Activated naive CD8-positive, alpha-beta T cell treated with anti-CD3 and anti-CD28 coated beads, Interleukin-2, amount 10 ng/mL, durations not matched to agents 7 days and 5 days (primary cell): Measurements from ENCODE around the gene ATXN1. TPM values are rescaled to one million over a fixed set of nuclear protein-coding genes. Genes with fewer than 3 reads are reported as not detected.

ENCODE experiments used
- ATAC-seq: fragments of 150-1000 bp; cut with Tn5 transposase; one replicate; pipeline ENCODE4 v1.10.0; 2021; ENCODE audit warnings: low read depth, moderate library complexity
- POLR2A ChIA-PET: fragments of 350-600 bp; sonication (Branson Sonifier 250); formaldehyde crosslinking; loops from one replicate; lab custom pipeline; 2021; ENCODE audit warnings: antibody characterized with exemption; lab: Charles Lee
- DNase-seq: peaks from one replicate; pipeline ENCODE4 v3.0.0; 2021
- H3K27ac Mint-ChIP-seq: one replicate; pipeline ENCODE4 v1.8.0; 2022; ENCODE audit warnings: mild to moderate bottlenecking, mixed read lengths
- H3K27me3 Mint-ChIP-seq: one replicate; pipeline ENCODE4 v1.8.0; 2022; ENCODE audit warnings: mild to moderate bottlenecking, moderate library complexity, mixed read lengths
- H3K36me3 Mint-ChIP-seq: one replicate; pipeline ENCODE4 v1.8.0; 2021; ENCODE audit warnings: mild to moderate bottlenecking, mixed read lengths
- H3K4me1 Mint-ChIP-seq: one replicate; pipeline ENCODE4 v1.8.0; 2021; ENCODE audit warnings: mixed read lengths
- H3K4me3 Mint-ChIP-seq: one replicate; pipeline ENCODE4 v1.8.0; 2022; ENCODE audit warnings: mild to moderate bottlenecking, moderate library complexity, mixed read lengths
- H3K9me3 Mint-ChIP-seq: one replicate; pipeline ENCODE4 v1.8.0; 2021; ENCODE audit warnings: mixed read lengths
- total RNA-seq, 2 experiments: library from RNA; stranded (reverse); gene quantifications; one replicate each; pipeline ENCODE4 v1.2.3, GENCODE V29; 2021

ATXN1 gene
- total RNA-seq, 2 experiments from 2014 or later = 63.6 to 67.2 TPM

DNA sequence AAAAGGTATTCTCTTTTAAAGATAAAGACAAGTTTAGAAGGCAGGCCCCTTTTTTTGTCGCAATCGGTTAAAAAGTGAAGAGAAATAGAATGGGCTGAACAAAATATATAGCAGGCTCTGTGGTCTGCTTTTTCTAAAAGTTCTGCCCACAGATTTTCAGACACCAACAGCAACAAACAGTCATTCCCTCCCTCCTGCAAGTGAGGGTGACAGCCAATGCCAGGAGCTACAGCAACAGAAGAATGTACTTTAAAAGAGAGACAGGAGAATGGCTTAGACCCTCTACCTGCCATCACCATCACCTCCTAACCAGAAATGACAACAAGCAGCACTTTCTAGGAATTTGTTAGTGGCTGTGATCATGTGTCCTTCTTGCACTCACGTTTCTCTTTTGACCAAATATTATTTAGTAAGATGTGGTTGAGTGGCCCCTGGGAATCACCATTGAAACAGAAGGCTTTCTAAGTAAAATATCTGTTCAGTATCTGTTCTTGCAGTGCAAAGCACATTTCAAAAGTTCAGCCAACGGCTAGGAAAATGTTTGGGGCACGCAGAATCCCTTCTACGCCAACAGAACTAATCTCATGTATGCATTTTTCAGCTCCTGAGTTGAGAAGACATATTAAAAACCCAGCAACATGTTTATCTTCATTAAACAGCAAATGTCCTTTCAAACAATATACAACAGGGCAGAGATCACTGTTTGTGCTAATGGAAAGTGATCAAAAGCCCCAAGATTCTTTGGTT is 248.5 kb downstream of the ATXN1 start:
- no peak overlapping the region for H3K27ac Mint-ChIP-seq
- DNase-seq (no peak), ATAC-seq (no peak)
- H3K4me3 Mint-ChIP-seq = peak overlapping the region; percentile 9
- H3K9me3 Mint-ChIP-seq = peaks cover 2% of the 10 kb centered on the region
- POLR2A ChIA-PET = interaction anchor here (0.6 to 6.0 kb wide), 4 partner anchors 11 to 249 kb away, joined by 3 to 42 read pairs (median 6); partner anchors contain the start of gene ATXN1
- peaks cover 43% of the 10 kb centered on the region for H3K4me1 Mint-ChIP-seq
- no peaks in the 10 kb centered on the region for H3K27me3 Mint-ChIP-seq
- peaks cover 17% of the 10 kb centered on the region for H3K36me3 Mint-ChIP-seq

DNA sequence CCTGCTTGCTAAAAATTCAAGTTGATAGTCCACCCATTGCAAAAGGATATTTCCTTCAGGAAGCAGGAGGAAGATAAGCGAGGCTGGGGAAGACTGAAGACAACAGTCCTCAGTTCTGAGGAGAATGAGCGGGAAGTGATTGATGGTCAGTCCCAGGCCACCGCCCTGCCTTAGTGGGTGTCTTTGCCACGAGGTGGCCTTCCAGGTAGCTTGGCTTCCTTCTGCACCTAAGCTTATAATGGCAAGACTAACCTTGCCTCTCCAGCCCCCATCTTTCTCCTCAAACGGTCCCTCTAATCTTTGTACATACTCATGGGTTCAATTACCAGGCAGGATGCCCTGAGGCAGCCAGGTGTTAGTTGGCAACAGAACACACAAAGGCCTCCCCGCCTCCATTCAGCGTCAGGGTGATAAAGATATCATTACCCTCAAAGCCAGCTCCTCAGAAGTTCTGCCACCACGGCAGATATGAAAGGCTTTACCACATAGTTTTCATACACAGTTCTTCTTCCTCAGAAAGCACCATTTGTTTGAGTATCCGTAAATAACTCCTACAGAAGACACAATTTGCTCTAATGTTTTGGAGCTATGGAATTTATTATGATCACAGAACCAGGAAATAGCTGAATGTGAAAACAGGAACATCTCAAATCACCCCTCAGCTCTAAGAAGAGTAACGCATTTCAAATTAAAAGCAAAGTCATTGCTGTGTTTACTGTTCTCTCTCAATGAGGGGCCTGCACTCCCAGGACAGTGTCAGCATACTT is 249.4 kb downstream of the ATXN1 start:
- Mint-ChIP-seq H3K27me3 (no peaks in the 10 kb centered on the region), H3K9me3 (peaks cover 2% of the 10 kb centered on the region), H3K36me3 (peaks cover 13% of the 10 kb centered on the region), H3K4me3 (peak overlapping the region; percentile 13), H3K4me1 (peaks cover 40% of the 10 kb centered on the region), H3K27ac (peak overlapping the region; percentile 44)
- no peak for DNase-seq
- POLR2A ChIA-PET = interaction anchor here (0.8 to 6.0 kb wide), 6 partner anchors 13 to 250 kb away, joined by 3 to 42 read pairs (median 4); partner anchors contain the start of gene ATXN1
- ATAC-seq = peak; percentile 57

DNA sequence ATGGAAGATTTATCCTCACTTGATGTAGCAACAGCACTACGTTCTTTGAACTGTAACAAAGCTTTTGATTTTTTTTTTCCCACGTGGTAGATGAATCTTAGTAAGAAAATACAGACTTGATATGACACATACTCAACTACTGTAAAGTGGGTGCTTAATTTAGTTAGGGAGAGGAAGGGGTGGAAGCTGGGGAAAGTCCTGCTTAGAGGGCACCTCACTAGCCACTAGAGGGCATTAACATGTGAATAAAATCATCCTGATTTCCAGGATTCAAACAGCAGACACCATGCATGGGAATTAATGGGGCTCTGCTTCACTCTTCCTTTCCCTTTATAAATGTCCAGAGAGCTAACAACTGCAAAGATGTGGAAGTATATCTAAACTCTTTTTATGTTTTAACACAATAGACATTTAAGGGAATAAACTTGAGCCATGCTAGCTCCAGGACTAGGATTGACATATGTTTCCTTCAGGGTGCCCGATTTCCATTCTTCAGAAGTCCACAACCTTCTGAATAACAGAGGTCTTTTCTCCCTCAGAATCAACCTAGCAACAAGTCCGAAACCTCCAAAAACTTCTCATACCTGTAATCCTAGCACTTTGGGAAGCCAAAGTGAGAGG is 250.1 kb downstream of the ATXN1 start:
- peak overlapping the region; percentile 5 for H3K27ac Mint-ChIP-seq
- H3K9me3 Mint-ChIP-seq = peaks cover 2% of the 10 kb centered on the region
- ATAC-seq (no peak), DNase-seq (no peak)
- POLR2A ChIA-PET = interaction anchor here (0.8 to 6.0 kb wide), 5 partner anchors 14 to 251 kb away, joined by 3 to 42 read pairs (median 4); partner anchors contain the start of gene ATXN1
- H3K27me3 Mint-ChIP-seq = no peaks in the 10 kb centered on the region
- H3K4me1 Mint-ChIP-seq = peaks cover 40% of the 10 kb centered on the region
- no peak overlapping the region for H3K4me3 Mint-ChIP-seq
- H3K36me3 Mint-ChIP-seq = peaks cover 15% of the 10 kb centered on the region

DNA sequence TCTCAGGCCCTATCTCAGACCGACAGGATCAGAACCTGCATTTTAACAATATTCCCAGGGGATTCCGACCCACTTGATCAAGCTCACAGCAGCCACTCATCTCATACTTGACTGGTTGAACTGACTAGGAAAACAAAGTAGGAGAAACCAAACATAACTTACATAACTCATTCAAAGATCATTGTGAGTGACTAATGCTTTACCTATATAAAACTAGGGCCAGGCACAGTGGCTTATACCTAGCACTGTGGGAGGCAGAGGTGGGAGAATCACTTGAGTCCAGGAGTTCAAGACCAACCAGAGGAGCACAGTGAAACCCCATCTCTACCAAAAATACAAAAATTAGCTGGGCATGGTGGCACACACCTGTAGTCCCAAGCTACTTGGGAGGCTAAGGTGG is 251.0 kb downstream of the ATXN1 start:
- Mint-ChIP-seq H3K4me3 (no peak overlapping the region), H3K36me3 (peaks cover 15% of the 10 kb centered on the region), H3K27me3 (no peaks in the 10 kb centered on the region), H3K4me1 (peaks cover 42% of the 10 kb centered on the region), H3K27ac (no peak overlapping the region), H3K9me3 (peaks cover 2% of the 10 kb centered on the region)
- POLR2A ChIA-PET = interaction anchor here (2.6 to 6.0 kb wide), 2 partner anchors 249 to 252 kb away, joined by 8 to 42 read pairs; partner anchors contain the start of gene ATXN1
- DNase-seq (no peak), ATAC-seq (no peak)

DNA sequence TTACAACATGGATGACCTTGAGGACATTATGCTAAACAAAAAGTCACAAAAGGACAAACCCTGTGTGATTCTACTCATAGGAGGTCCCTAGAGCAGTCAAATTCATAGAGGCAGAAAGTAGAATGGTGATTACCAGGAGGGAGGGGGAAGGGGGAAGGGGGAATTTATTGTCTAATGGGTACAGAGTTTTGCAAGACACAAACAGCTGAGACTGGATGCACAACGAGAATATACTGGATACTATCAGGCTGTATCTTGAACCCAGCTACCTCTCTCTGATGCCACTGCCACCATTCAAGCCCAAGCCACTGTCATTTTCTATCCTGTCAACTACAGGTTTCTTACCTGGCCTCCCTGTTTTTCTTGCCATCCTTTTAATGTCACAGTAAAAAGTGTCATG is 252.3 kb downstream of the ATXN1 start:
- Mint-ChIP-seq H3K4me1 (peaks cover 46% of the 10 kb centered on the region), H3K27ac (no peak overlapping the region), H3K36me3 (peaks cover 11% of the 10 kb centered on the region), H3K27me3 (no peaks in the 10 kb centered on the region), H3K9me3 (peaks cover 2% of the 10 kb centered on the region), H3K4me3 (no peak overlapping the region)
- POLR2A ChIA-PET = no interaction called here
- ATAC-seq (no peak), DNase-seq (no peak)

DNA sequence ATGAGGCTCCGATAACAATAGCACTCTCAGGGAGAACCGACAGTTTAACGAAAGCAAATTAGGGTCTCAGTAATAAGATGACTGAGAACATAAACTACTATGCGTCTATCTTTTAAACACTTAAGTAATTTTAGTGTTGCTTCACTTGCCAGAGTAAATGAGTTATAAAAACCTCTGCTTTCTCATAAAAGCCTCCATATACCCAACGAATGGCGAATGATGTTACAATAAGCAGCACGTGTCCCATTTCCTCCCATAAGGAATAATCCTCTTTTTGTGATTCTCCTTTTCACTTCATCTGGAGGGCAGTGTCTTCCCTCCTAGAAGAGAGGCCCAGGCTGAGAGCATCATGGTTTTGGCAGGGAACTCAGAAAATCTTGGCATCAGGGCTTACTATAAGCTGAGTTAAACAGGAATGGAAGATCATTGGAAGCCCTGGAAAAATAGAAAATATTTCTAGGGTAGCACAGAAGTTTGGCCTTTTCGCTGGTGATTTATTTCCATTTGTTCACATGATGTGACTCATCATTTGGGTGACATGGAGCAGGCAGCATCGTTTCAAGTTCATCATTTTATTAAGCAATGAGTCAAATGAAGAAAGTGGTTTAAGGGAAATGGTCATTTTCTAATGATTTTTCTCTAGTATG is 255.4 kb downstream of the ATXN1 start:
- H3K4me1 Mint-ChIP-seq = peaks cover 28% of the 10 kb centered on the region
- DNase-seq = no peak
- POLR2A ChIA-PET = interaction anchor here (2.3 kb wide), 1 partner anchor 255 kb away, joined by 8 read pairs; the partner anchor contains the start of gene ATXN1
- H3K9me3 Mint-ChIP-seq = peaks cover 3% of the 10 kb centered on the region
- no peak for ATAC-seq
- H3K27ac Mint-ChIP-seq = no peak overlapping the region
- no peak overlapping the region for H3K4me3 Mint-ChIP-seq
- no peaks in the 10 kb centered on the region for H3K27me3 Mint-ChIP-seq
- peaks cover 14% of the 10 kb centered on the region for H3K36me3 Mint-ChIP-seq

DNA sequence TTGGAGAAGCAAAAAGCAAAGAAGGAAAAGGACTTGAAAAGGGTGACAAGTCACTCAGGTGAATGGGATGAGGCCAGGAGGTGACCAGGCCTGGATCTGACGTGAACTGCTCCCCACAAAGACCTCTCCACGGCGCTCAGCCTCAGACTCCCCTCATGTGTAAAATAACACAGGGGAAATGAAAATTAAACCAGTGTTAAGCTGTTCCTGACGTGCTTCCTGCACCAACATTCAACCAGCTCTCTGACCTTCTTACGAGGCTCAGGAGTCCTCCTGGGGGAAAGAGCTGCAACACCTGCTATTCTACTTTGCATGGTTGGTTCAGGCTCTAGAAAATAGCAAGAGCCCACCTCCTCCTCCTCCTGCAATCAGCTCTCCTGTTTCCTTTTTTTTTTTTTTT is 256.7 kb downstream of the ATXN1 start:
- Mint-ChIP-seq H3K4me1 (peaks cover 28% of the 10 kb centered on the region), H3K36me3 (peaks cover 15% of the 10 kb centered on the region), H3K27me3 (no peaks in the 10 kb centered on the region), H3K4me3 (no peak overlapping the region), H3K9me3 (peaks cover 4% of the 10 kb centered on the region), H3K27ac (no peak overlapping the region)
- POLR2A ChIA-PET = interaction anchor here (0.9 to 2.3 kb wide), 2 partner anchors 12 to 257 kb away, joined by 3 to 8 read pairs; partner anchors contain the start of gene ATXN1
- DNase-seq = no peak
- ATAC-seq = no peak

DNA sequence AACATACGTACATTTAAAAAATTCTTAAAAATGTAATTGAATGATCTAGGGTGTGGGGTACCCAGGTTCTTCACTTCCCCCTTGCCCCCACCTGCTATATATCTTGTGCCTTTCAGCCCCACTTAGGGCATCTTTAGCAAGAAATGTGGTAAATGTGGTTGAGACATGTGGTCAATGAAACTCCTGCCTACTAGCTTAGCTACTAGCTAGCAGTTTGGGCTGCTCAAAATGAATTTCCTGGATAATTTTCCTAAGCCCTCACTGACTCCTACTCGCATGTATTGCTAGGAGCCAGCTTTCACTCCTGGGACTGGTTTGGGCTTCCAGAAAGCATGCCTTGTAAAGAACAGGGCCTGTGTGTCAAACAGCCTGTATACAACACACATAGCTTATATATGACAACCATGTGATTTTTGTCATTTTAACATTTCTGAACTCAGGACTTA is 257.3 kb downstream of the ATXN1 start:
- ATAC-seq = peak; percentile 89
- no peaks in the 10 kb centered on the region for H3K27me3 Mint-ChIP-seq
- peak overlapping the region; percentile 45 for H3K4me3 Mint-ChIP-seq
- DNase-seq = no peak
- peaks cover 3% of the 10 kb centered on the region for H3K9me3 Mint-ChIP-seq
- H3K4me1 Mint-ChIP-seq = peaks cover 25% of the 10 kb centered on the region
- H3K36me3 Mint-ChIP-seq = peaks cover 17% of the 10 kb centered on the region
- POLR2A ChIA-PET = interaction anchor here (0.8 to 2.3 kb wide), 3 partner anchors 15 to 257 kb away, joined by 3 to 8 read pairs (median 4); partner anchors contain the start of gene ATXN1
- H3K27ac Mint-ChIP-seq = no peak overlapping the region

DNA sequence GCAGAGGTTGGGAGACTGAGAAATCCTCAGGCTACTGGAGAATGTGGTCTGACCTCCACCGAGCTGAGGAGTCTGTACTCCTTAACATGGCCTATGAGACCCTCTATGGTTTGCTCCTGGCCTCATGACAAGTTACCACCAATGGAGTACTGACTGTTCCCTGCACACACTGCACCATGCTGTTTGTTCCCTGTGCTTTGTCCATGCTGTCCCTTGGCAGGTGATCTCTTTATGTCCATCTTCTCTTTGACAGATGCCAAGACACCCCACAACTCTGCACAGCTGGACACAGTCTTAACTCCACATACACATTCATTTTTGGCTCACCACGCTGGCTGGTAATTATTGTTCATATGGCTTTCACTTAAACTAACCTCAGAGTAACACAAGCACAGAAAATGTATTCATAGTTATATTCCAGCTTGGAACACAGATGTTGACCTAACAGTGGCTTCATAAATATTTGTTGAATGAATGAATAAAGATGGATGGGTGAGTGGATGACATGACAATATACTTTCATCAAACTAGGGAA is 258.0 kb downstream of the ATXN1 start:
- DNase-seq (no peak), ATAC-seq (no peak)
- Mint-ChIP-seq H3K9me3 (peaks cover 7% of the 10 kb centered on the region), H3K4me1 (peaks cover 25% of the 10 kb centered on the region), H3K4me3 (peak overlapping the region; percentile 15), H3K36me3 (peaks cover 23% of the 10 kb centered on the region), H3K27ac (no peak overlapping the region), H3K27me3 (no peaks in the 10 kb centered on the region)
- POLR2A ChIA-PET = interaction anchor here (0.8 to 2.3 kb wide), 3 partner anchors 14 to 258 kb away, joined by 3 to 8 read pairs (median 4); partner anchors contain the start of gene ATXN1

DNA sequence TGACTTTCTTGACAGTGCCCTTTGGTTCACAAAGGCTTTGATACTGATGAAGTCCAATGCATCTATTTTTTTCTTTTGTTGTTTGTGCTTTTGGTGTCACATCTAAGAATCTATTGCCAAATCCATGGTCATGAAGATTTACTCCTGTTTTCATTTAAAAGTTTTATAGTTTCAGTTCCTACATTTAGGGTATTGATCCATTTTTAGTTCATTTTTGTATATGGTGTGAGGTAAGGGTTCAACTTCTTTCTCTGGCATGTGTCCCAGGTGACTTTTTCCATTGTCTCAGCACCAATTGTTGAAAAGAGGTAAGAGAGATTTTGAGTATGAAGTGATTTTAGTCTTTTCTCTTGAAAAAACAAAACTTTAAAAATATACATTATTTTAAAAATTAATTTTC is 262.3 kb downstream of the ATXN1 start:
- ATAC-seq (no peak), DNase-seq (no peak)
- peaks cover 22% of the 10 kb centered on the region for H3K36me3 Mint-ChIP-seq
- POLR2A ChIA-PET = no interaction called here
- H3K4me3 Mint-ChIP-seq = no peak overlapping the region
- no peaks in the 10 kb centered on the region for H3K27me3 Mint-ChIP-seq
- no peak overlapping the region for H3K27ac Mint-ChIP-seq
- peaks cover 24% of the 10 kb centered on the region for H3K4me1 Mint-ChIP-seq
- H3K9me3 Mint-ChIP-seq = peaks cover 9% of the 10 kb centered on the region

DNA sequence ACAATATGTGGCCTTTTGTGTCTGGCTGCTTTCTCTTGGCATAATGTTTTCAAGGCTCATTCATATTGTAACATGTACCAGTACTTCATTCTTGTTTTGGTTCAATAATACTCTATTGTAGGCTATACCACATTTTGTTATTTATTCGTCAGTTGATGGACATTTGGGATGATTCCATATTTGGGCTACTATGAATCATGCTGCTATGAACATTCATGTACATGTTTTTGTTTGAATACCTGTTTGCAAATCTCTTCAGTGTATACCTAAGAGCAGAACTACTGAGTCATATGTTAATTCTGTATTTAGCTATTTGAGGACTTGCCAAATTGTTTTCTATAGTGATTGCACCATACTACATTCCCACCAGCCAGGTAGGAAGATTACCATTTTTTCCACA is 263.0 kb downstream of the ATXN1 start:
- POLR2A ChIA-PET = no interaction called here
- no peak for ATAC-seq
- Mint-ChIP-seq H3K27me3 (no peaks in the 10 kb centered on the region), H3K36me3 (peaks cover 22% of the 10 kb centered on the region), H3K4me3 (no peak overlapping the region), H3K4me1 (peaks cover 23% of the 10 kb centered on the region), H3K27ac (no peak overlapping the region), H3K9me3 (peaks cover 9% of the 10 kb centered on the region)
- no peak for DNase-seq

DNA sequence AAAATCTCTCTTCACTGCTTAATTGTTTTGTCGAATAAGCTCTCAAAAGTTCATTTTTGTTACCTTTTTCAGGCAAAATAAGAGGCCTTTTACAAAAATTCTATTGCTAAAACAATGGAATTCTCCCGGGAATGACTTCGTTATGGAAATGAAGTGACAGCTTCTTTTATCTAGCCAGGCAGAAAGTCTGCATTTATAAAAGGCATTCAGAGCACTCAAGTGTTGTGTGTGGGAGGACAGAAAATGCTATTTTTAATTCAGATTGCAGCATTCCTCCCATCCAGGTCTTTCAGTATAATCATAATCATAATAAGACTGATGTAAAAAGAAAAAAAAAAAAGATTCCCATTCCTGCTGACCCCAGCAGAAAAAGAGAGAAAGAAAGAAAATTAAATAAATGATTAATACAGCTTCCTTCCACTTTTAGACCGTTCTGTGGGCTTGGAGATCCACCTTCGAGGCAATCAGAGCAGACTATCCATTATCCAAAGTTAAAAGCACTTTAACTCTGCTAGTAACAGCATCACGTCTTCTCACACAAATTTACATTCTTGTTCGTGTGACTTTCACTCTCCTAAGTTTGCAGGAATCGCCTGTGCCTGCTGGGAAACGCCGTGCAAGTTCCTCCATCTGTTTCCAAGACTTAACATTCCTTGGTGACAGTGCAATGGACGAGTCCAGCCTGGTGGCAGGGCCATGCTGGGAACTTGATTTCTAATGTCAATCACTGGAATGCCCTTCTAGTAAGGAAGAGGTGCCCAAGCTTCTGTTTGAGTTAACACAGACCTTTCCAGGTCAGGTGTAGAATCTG is 264.1 kb downstream of the ATXN1 start:
- Mint-ChIP-seq H3K27ac (no peak overlapping the region), H3K27me3 (no peaks in the 10 kb centered on the region), H3K4me1 (peaks cover 26% of the 10 kb centered on the region), H3K4me3 (no peak overlapping the region), H3K9me3 (peaks cover 9% of the 10 kb centered on the region), H3K36me3 (peaks cover 22% of the 10 kb centered on the region)
- DNase-seq (no peak), ATAC-seq (no peak)
- POLR2A ChIA-PET = no interaction called here
